ENCODE results near the gene SLC35E2B.

The SLC35E2B gene

DNA sequence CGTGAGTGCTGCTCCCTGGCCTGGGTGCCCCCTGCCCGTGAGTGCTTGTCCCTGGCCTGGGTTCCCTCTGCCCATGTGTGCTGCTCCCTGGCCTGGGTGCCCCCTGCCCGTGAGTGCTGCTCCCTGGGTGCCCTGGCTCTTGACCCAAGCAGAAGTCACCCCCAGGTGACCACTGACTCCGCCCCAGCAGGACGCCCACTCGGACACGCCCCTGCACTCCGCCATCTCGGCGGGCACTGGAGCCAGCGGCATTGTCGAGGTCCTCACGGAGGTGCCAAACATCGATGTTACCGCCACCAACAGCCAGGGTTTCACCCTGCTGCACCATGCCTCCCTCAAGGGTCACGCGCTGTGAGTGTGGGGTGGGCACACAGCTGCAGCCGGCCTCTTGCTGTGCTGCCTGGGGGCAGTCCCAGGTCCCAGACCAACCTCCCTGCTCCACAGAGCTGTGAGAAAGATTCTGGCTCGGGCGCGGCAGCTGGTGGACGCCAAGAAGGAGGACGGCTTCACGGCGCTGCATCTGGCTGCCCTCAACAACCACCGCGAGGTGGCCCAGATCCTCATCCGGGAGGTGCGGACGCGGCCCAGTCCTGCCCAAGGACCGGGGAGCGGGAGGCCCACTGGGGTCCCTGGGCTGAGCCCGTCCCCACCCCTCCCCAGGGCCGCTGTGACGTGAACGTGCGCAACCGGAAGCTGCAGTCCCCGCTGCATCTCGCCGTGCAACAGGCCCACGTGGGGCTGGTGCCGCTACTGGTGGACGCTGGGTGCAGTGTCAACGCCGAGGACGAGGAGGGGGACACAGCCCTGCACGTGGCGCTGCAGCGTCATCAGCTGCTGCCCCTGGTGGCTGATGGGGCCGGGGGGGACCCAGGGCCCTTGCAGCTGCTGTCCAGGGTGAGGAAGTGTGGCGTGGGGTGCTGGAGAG, 64.5 kb downstream of the SLC35E2B start:
- DNase-seq (ENCODE audit: extremely low read depth, low read depth), result no peak
- no peak overlapping the region for H3K4me3 ChIP-seq (replicated peaks; ENCODE audit: low read depth, low read length)
- TF ChIP-seq CTCF (IDR thresholded peaks at IDR 0.05; ENCODE audit: low read depth, low read length, missing control alignments), result no peak

- no peak for TF ChIP-seq CTCF (IDR thresholded peaks at IDR 0.05; ENCODE audit: low read depth, low read length, missing control alignments)
- no peak for DNase-seq (ENCODE audit: extremely low read depth, low read depth)
- H3K4me3 ChIP-seq (replicated peaks; ENCODE audit: low read depth, low read length), result no peak overlapping the region
Measured at GRCh38 chr1:1627261-1627828, 65.2 kb downstream of the SLC35E2B start.

- TF ChIP-seq CTCF (IDR thresholded peaks at IDR 0.05; ENCODE audit: low read depth, low read length, missing control alignments), result no peak
- no peak overlapping the region for H3K4me3 ChIP-seq (replicated peaks; ENCODE audit: low read depth, low read length)
- DNase-seq (ENCODE audit: extremely low read depth, low read depth), result no peak
Measured at GRCh38 chr1:1626207-1627141, 66.1 kb downstream of the SLC35E2B start.

- no peak overlapping the region for H3K4me3 ChIP-seq (replicated peaks; ENCODE audit: low read depth, low read length)
- DNase-seq (ENCODE audit: extremely low read depth, low read depth), result no peak
- TF ChIP-seq CTCF (IDR thresholded peaks at IDR 0.05; ENCODE audit: low read depth, low read length, missing control alignments), result no peak
Measured at GRCh38 chr1:1625824-1626206, 66.8 kb downstream of the SLC35E2B start.

DNA sequence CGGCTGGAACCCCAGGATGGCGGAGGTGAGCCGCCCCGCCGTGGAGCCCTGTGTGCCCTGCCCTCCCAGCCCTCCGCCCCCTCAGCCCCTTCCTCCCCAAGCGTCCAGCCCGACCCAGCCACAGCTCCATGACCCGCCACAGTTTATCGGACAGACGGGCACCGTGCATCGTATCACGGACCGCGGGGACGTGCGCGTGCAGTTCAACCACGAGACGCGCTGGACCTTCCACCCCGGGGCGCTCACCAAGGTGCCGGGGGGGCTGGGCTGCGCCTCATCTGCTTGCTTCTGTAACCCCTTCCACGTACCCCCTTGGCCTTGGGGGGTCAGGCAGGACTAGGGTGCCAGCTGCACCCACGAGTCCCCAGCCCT, 67.2 kb downstream of the SLC35E2B start:
- no peak overlapping the region for H3K4me3 ChIP-seq (replicated peaks; ENCODE audit: low read depth, low read length)
- TF ChIP-seq CTCF (IDR thresholded peaks at IDR 0.05; ENCODE audit: low read depth, low read length, missing control alignments), result no peak
- no peak for DNase-seq (ENCODE audit: extremely low read depth, low read depth)

- DNase-seq (ENCODE audit: extremely low read depth, low read depth), result no peak
- no peak for TF ChIP-seq CTCF (IDR thresholded peaks at IDR 0.05; ENCODE audit: low read depth, low read length, missing control alignments)
- H3K4me3 ChIP-seq (replicated peaks; ENCODE audit: low read depth, low read length), result no peak overlapping the region
Measured at GRCh38 chr1:1624443-1625403, 67.9 kb downstream of the SLC35E2B start.
